C4-2B (cell line): ENCODE data around the gene WASF2.

Experiments
- CTCF ChIP-seq: fragments of 450-650 bp; conservative IDR thresholded peaks from 2 replicates; pipeline ENCODE4 v1.5.1; 2017; ENCODE audit warnings: mild to moderate bottlenecking
- ZFX ChIP-seq: fragments of 450-650 bp; IDR thresholded peaks from 2 replicates; pipeline ENCODE4 v1.6.1; 2017

- no peak for TF ChIP-seq CTCF
- TF ChIP-seq ZFX, result no peak
Observed at GRCh38 chr1:27503033-27503432, 13.1 kb upstream of the WASF2 start.
